HG03571 (cell line): ENCODE measurements around the gene STING1.
"Not testable (repeated sequence)": the region's sequence is repeated elsewhere in the genome, so short reads cannot be mapped to it uniquely, and the experiment has no call there.

Experiments
- ATAC-seq: cut with Tn5 transposase; IDR thresholded peaks from one replicate; pipeline ENCODE4 v1.9.1; 2021; ENCODE audit not compliant: unreplicated experiment

The STING1 gene

DNA sequence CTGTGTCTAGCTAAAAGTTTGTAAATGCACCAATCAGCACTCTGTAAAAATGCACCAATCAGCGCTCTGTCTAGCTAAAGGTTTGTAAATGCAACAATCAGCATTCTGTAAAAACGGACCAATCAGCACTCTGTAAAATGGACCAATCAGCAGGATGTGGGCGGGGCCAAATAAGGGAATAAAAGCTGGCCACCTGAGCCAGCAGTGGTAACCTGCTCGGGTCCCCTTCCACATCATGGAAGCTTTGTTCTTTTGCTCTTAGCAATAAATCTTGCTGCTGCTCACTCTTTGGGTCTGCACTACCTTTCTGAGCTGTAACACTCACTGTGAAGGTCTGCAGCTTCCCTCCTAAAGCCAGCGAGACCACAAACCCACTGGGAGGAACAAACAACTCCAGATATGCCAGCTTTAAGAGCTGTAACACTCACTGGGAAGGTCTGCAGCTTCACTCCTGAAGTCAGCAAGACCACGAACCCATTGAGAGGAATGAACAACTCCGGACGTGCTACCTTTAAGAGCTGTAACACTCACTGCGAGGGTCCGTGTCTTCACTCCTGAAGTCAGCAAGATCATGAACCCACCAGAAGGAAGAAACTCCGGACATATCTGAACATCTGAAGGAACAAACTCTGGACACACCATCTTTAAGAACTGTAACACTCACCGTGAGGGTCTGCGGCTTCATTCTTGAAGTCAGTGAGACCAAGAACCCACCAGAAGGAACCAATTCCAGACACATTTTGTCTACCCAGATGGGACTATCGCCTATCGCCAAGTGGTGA is 20.7 kb upstream of the STING1 start:
- ATAC-seq = not testable (repeated sequence)

GRCh38 chr5:139501381-139501780 is 18.8 kb upstream of the STING1 start:
- no peak for ATAC-seq

GRCh38 chr5:139495638-139496435 is 13.3 kb upstream of the STING1 start:
- ATAC-seq = no peak

GRCh38 chr5:139494832-139495231 is 12.3 kb upstream of the STING1 start:
- no peak for ATAC-seq

GRCh38 chr5:139494256-139494655 is 11.7 kb upstream of the STING1 start:
- ATAC-seq = no peak

- ATAC-seq = no peak
Measured at GRCh38 chr5:139492700-139493192, 10.2 kb upstream of the STING1 start.

DNA sequence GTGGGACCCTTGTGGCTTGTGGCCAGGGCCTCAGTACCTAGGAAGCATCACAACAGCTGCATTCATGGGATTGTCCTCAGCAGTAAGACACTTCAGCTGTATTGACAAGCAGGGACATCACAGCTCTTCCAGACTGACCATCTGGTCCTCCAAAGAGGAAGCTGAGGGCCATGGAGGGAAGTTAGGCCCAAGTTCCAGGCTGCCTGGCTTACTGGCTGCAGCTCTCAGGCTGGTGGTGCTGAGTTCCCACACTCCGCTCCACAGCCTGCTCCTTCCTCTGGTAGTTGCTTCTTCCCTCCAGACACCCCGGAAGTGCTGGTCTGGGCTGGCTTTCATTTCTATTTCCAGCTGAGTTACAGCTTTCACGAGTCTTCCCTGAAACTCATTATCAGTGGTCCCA is 5.7 kb upstream of the STING1 start:
- ATAC-seq = no peak

DNA sequence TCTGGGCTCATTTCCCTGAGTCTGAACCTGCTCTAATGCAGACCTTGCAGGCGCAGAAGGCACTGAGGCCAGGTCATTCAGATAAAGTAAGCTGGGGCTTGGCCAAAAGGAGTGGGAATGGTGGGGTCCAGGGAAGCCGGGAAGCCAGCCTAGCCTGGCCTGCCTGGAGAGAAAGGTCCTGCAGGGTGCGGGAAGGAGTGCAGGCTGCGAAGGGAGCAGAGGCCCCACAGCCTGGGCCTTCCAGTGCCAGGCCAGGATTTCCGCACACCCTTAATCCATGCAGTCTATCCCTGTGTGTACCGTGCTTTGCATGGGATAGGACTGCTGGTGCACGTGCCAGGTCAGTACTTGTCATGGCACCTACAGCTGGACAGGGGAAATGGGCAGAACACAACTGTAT is 3.6 kb upstream of the STING1 start:
- ATAC-seq = no peak

- ATAC-seq = not testable (repeated sequence)
Measured at GRCh38 chr5:139482890-139483208, 291 bp upstream of the STING1 start.

DNA sequence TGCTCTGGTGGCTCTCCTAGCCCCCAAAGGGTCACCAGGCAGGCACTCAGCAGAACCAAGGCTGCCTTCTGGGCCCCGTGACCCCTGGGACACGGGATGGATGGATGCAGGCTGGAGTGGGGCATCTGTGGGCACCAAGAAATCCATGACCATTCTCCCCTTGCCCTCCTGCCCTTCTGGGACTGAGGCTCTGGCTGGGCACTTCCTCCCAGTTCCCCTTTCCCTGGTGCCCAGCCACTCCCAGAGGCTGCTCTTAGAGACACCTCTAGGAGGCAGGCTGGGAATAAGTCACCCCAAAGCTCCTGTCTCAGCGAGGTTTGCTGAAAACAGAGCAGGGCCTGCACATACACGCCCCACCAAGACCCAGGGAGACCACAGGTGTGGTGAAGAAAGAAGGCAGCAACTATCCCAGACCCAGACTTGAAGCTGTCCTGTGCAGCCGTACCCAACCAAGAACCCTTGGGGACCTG is 943 bp downstream of the STING1 start:
- ATAC-seq = peak; percentile 7

DNA sequence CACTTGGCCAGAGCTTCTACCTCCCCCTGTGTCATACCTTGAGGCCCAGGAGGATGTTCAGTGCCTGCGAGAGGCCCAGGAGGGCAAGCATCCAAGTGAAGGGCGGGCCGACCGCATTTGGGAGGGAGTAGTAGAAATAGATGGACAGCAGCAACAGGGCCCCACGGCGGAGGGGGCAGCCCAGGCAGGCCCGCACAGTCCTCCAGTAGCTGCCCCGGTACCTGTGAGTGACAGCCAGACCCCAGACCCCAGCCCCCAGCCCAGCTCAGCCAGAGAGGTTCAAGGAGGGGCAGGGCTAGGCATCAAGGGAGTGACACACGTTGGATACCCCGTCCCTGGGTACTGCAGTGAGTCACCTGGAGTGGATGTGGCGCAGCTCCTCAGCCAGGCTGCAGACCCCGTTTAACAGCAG is 1.4 kb downstream of the STING1 start:
- ATAC-seq = no peak

DNA sequence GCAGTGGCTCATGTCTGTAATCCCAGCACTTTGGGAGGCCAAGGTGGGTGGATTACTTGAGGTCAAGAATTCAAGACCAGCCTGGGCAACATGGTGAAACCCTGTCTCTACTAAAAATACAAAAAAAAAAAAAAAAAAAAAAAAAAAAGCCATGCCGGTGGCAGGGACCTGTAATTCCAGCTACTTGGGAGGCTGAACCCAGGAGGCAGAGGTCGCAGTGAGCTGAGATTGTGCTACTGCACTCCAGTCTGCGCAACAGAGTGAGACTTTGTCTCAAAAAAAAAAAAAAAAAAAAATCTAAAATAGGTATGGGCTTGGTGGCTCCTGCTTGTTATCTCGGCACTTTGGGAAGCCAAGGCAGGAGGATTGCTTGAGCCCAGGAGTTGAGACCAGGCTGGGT is 2.8 kb downstream of the STING1 start:
- ATAC-seq = not testable (repeated sequence)

DNA sequence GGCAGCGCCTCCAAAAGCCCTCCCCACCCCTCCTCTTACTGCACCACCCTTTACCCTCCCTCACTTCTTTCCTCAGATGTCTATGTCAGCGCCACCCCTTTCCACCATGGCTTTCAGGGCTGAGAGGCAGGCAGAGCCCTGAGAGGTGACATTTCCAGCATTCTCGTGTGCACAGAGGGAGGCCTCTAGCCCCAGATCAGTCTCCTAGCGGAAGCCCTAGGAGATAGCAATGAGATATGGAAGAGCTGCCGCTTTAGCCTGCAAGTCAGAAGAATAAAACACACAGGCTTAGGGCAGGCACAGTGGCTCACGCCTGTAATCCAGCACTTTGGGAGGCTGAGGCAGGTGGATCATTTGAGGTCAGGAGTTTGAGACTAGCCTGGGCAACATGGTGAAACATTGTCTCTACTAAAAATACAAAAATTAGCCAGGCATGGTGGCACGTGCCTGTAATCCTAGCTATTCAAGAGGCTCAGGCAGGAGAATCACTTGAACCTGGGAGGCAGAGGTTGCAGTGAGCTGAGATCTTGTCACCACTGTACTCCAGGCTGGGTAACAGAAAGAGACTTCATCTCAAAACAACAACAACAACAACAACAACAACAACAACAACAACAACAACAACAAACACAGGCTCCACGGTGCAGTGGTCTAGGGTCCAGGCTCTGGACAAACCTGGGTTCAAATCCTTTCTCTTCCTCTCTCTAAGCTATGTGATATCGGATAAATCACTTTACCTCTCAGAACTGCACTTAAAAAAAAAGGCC is 3.7 kb downstream of the STING1 start:
- not testable (repeated sequence) for ATAC-seq

DNA sequence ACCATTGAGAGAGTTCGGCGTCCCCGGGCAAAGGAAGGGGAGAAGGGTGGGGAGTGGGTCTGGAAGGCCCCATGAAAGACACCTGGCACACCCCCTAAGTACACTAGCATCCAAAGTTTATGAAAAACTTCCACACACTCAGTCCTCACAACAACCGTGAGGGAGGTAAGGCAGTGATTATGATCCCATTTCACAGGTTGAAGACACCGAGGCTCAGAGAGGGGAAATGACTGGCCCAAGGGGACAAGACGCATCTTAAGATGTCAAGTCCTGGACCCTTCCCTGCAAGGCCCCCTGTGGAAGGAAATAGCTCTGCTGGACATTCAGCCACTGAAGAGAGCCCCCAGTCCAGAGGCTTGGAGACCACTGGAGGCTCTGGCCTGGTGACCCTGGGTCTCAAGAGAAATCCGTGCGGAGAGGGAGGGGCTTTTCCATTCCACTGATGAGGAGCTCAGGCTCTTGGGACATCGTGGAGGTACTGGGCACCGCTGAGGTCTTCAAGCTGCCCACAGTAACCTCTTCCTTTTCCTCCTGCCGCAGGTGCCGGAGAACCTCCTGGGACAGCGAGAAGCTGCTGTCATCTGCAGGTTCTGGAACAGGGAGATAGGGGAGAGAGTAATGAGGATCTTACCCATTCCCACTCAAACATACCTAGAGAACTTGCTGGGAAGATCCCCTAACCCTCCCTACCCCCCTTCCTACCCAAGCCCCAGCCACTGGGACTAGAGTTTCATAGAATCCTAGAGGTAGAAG is 6.5 kb downstream of the STING1 start:
- ATAC-seq = no peak

DNA sequence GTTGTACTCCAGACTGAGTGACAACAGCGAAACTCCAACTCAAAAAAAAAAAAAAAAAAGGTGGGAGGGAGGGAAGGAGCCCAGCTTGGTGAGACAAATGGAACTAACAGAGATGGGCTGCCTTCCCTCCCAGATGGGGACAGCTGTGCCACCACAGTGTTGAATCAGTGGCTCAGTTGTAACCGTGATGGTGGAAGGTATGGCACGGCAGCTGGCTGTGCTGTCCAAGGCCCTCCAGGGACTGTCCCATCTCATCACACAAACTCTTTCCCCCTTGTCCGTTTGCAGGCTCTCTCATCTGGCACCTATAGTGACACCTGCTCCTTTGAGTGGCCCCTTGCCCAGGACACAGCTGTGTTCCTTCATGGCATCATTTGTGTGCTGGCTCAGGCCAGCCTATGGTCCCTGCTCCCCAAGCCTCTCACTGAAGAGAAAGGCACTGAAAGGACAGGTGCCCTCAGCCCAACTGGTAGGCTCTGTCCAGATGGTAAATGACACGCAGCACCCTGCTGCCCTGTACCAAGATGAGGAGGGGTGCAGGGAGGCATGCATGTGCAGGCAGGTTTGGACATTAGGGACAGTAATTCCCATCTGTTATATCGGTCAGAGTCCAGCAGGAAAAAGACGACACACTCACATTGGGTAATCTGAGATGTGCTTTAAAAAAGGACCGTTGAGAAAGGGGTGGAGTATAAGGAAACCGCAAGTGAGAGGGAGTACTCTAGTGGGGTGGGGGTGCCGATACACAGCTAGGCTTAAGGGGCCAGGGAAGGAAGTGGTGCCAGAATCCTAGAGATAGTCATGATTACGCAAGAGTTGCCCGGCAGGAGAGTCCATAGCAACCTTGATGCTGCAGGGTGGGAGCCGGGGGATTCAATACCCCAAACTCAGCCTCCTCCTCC is 7.4 kb downstream of the STING1 start:
- ATAC-seq = no peak

- no peak for ATAC-seq
Measured at GRCh38 chr5:139473565-139473964, 9.0 kb downstream of the STING1 start.

- ATAC-seq = no peak
Measured at GRCh38 chr5:139473105-139473504, 9.5 kb downstream of the STING1 start.

- no peak for ATAC-seq
Measured at GRCh38 chr5:139472386-139473030, 10.1 kb downstream of the STING1 start.

DNA sequence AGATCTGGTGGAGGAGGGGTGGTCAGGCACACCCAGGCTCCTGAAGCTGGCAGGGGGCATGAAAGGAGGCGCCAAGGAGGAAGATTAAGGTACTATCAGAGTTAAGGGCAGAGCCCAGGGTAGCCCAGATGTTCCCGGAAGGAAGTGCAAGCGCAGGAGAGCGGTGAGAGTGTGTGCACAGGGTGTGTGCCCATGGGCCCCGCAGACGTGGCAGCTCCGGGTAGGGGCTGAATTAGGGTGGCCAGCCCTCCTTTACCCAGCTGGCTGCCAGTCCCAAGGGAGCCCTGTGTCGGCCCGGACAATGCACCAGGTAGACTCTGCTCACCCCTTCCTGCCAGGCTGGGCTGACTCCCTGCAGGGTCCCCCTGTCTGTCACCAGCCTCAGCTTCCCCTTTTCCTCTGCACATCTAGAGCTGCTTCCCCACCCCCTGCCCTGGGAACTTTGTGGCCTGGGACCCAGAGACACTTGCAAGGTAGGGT is 11.7 kb downstream of the STING1 start, which contains the start of gene SMIM33:
Gene SMIM33 (plus strand): TSS at position 184 of the 480 bp plus-strand sequence. CDS start 118 bp downstream, at position 302.
- no peak for ATAC-seq
